K562 (cell line): ENCODE data around the gene HCFC1R1. TPM values are rescaled to one million over a fixed set of nuclear protein-coding genes. Genes with fewer than 3 reads are reported as not detected.

Experiments used
- CEBPZ ChIP-seq: fragments of 150-350 bp; IDR thresholded peaks from 2 replicates; pipeline ENCODE4 v1.6.1; 2014; ENCODE audit warnings: low read depth, mild to moderate bottlenecking, low read length, borderline replicate concordance
- FOXP1 ChIP-seq: sonication (generic); formaldehyde crosslinking; IDR thresholded peaks from 2 replicates; pipeline ENCODE4 v1.8.0; 2022; ENCODE audit warnings: mild to moderate bottlenecking, missing genetic modification reagents
- ID3 ChIP-seq, 2 experiments: fragments of 250-450 bp in 1 of 2; fragments of 450-650 bp in 1 of 2; sonication (Bioruptor Pico) in 1 of 2; IDR thresholded peaks; 2 replicates each; pipeline versions ENCODE4 v1.6.1 to v1.8.0; 2016 to 2021; ENCODE audit warnings: mild to moderate bottlenecking in 2 of 2, moderate library complexity in 2 of 2, missing compliant biosample characterization in 1 of 2, missing genetic modification characterization in 1 of 2
- MYC ChIP-seq, 2 experiments: fragments of 250-450 bp in 1 of 2; sonication (Bioruptor Pico) in 1 of 2; IDR thresholded peaks; 2 replicates each; pipeline versions ENCODE4 v1.5.1 to v1.6.1; 2012 to 2021; ENCODE audit warnings: low read depth in 2 of 2, borderline replicate concordance in 1 of 2, improper control_type of control experiment in 1 of 2, low read length in 1 of 2, mild to moderate bottlenecking in 1 of 2, moderate library complexity in 1 of 2
- RBM25 ChIP-seq: fragments of 200-400 bp; formaldehyde crosslinking; IDR thresholded peaks from 2 replicates; pipeline ENCODE4 v1.6.1; 2018; ENCODE audit warnings: low read length, low read depth, moderate library complexity; ENCODE audit not compliant: severe bottlenecking
- SREBF1 ChIP-seq: fragments of 150-350 bp; IDR thresholded peaks from 2 replicates; pipeline ENCODE4 v1.6.1; 2014; ENCODE audit warnings: antibody characterized with exemption, low read depth, low read length, borderline replicate concordance
- SRF ChIP-seq, 2 experiments: fragments of 250-450, 450-650 bp in 1 of 2; sonication (Bioruptor Pico) in 1 of 2; sonication (generic) in 1 of 2; formaldehyde crosslinking; IDR thresholded peaks; 2 replicates each; pipeline versions ENCODE4 v1.5.0 to v1.5.1; 2020 to 2022; ENCODE audit warnings: mild to moderate bottlenecking in 1 of 2, missing genetic modification reagents in 1 of 2
- STAG1 ChIP-seq: sonication (generic); formaldehyde crosslinking; IDR thresholded peaks from 2 replicates; pipeline ENCODE4 v1.5.0; 2020; ENCODE audit warnings: missing genetic modification reagents, borderline replicate concordance
- TAF1 ChIP-seq: IDR thresholded peaks from 2 replicates; pipeline ENCODE4 v1.6.1; 2011; ENCODE audit warnings: mild to moderate bottlenecking, low read length, moderate library complexity; ENCODE audit not compliant: insufficient read depth, control insufficient read depth, severe bottlenecking; ENCODE audit errors: extremely low read depth
- TFAP4 ChIP-seq: sonication (generic); formaldehyde crosslinking; IDR thresholded peaks from 2 replicates; pipeline ENCODE4 v1.8.0; 2022; ENCODE audit warnings: missing genetic modification reagents, mild to moderate bottlenecking, moderate library complexity, borderline replicate concordance
- ZNF253 ChIP-seq: fragments of 250-450 bp; sonication (Bioruptor Pico); conservative IDR thresholded peaks from 2 replicates; pipeline ENCODE4 v1.6.1; 2021; ENCODE audit warnings: mild to moderate bottlenecking
- polyA plus RNA-seq, 8 experiments: library from polyadenylated mRNA; depleted of rRNA in 4 of 8; stranded (reverse) in 5 of 8; unstranded in 3 of 8; fragments of >200 nt; fragmentation: Nextera tagmentation in 2 of 8; fragmentation: Illumina TruSeq in 1 of 8; extraction: Ambion mirVana in 2 of 8; extraction: Trizol in 1 of 8; gene quantifications; 2 replicates each; pipeline versions ENCODE4 v1.2.1 to v1.2.3, GENCODE V29; 2011 to 2014; ENCODE audit warnings: inconsistent platforms in 1 of 8, missing spikeins in 1 of 8
- total RNA-seq, 7 experiments: library from RNA; depleted of rRNA in 6 of 7; stranded (reverse); fragments of >200 nt in 6 of 7; fragmentation: Illumina TruSeq in 2 of 7; extraction: Trizol in 2 of 7; gene quantifications; 2 replicates each; pipeline versions ENCODE4 v1.2.1 to v1.2.3, GENCODE V29; 2011 to 2021; ENCODE audit warnings: low replicate concordance in 1 of 7

HCFC1R1 gene
- total and polyA plus RNA-seq, 9 of the 15 experiments (the other 6 are each of a cell fraction or from before 2014, with no cell fraction given), result 2.2 to 29.0 (median 11.2) TPM

GRCh38 chr16:3021449-3022207, 2.1 kb downstream of the HCFC1R1 start (continued):
- TF ChIP-seq ZNF253 (CRISPR knock-in tag) (no peak), TAF1 (peak; percentile 22), RBM25 (no peak), TFAP4 (peak; percentile 76), STAG1 (CRISPR knock-in tag) (peak; percentile 21; the same call in 1 of the 2 replicates), MYC (IDR thresholded peaks at IDR 0.05; ENCODE audit: low read depth, low read length) (peak; percentile 21; the same call in 1 of the 2 replicates), MYC (CRISPR knock-in tag; IDR thresholded peaks at IDR 0.05; ENCODE audit: borderline replicate concordance, low read depth) (no peak), CEBPZ (no peak), ID3 (CRISPR knock-in tag; IDR thresholded peaks at IDR 0.05) (no peak), ID3 (tag; IDR thresholded peaks at IDR 0.05) (0 out of 2 replicates have a peak, but pooled peaks have one; percentile 36), FOXP1 (CRISPR knock-in tag) (0 out of 2 replicates have a peak, but pooled peaks have one; percentile 64), SREBF1 (no peak), SRF (CRISPR knock-in tag; IDR thresholded peaks at IDR 0.05) (peak in 1 of 2 experiments; percentile 21; a peak in 1 of 4 replicates)
